ENCODE measurements around the gene HMMR. TPM values are rescaled to one million over a fixed set of nuclear protein-coding genes. Genes with fewer than 3 reads are reported as not detected.
A peak's percentile ranks its signal among the peaks of the same experiment; 100 is the strongest.

HMMR gene
- total RNA-seq, 1 experiment from 2014 or later = 74.6 TPM

DNA sequence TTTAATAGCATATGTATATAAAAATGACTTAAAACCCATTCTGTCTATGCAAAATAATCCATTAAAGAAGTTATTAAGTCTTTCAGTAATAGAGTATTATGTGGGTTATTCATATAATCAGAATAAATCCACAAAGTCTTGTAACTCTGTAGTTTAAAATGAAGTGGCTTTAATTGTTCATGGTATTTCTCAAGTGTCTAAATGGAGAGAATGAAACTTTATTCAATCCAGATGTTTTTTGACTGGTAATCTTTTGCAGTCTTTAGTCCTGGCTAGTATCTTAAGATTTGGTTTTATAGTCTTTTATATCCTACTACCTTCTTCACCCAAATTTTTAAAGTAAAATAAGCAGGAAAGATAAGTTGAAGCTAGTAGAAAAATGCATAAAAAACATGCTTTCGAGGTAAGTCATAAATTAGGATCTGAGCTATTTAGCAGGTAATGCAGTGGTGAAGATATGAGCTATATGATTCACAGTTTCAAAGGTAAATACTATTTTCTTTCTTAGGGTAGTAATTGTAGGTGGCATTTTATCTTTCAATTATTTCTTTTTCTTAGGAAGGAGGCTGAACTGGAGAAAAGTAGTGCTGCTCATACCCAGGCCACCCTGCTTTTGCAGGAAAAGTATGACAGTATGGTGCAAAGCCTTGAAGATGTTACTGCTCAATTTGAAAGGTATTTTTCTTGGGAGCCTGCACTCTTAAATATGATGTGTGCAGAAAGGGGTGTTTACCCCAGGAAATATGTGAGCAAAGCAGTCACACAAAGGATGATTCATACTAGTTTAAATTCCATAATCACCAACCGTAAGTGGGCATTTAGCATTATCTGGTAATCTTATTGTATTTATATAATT, 17.9 kb downstream of the HMMR start:
- H3K27ac ChIP-seq (ENCODE audit: low read length) = peak overlapping the region; percentile 63
- CTCF ChIA-PET = no interaction called here
- peaks cover 69% of the 10 kb centered on the region for H3K36me3 ChIP-seq (ENCODE audit: low read depth, low read length)
- peak overlapping the region; percentile 41 for H3K4me2 ChIP-seq (ENCODE audit: low read length)
- no peak for TF ChIP-seq EZH2 (IDR thresholded peaks at IDR 0.05; ENCODE audit: low read length, unreplicated experiment)
- TF ChIP-seq, protein P1, sequence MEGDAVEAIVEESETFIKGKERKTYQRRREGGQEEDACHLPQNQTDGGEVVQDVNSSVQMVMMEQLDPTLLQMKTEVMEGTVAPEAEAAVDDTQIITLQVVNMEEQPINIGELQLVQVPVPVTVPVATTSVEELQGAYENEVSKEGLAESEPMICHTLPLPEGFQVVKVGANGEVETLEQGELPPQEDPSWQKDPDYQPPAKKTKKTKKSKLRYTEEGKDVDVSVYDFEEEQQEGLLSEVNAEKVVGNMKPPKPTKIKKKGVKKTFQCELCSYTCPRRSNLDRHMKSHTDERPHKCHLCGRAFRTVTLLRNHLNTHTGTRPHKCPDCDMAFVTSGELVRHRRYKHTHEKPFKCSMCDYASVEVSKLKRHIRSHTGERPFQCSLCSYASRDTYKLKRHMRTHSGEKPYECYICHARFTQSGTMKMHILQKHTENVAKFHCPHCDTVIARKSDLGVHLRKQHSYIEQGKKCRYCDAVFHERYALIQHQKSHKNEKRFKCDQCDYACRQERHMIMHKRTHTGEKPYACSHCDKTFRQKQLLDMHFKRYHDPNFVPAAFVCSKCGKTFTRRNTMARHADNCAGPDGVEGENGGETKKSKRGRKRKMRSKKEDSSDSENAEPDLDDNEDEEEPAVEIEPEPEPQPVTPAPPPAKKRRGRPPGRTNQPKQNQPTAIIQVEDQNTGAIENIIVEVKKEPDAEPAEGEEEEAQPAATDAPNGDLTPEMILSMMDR (conservative IDR thresholded peaks at IDR 0.05; ENCODE audit: low read depth, low read length) = no peak
- no peak for TF ChIP-seq EZH2phosphoT487 (IDR thresholded peaks at IDR 0.05; ENCODE audit: borderline replicate concordance, low read length)
- no peaks in the 10 kb centered on the region for H3F3A ChIP-seq (ENCODE audit: low read length, unreplicated experiment)
- H3K9me3 ChIP-seq (ENCODE audit: low read length) = no peaks in the 10 kb centered on the region
- DNase-seq = peak; percentile 58
- no peaks in the 10 kb centered on the region for H4K20me1 ChIP-seq (ENCODE audit: low read length)
- no peaks in the 10 kb centered on the region for H3K27me3 ChIP-seq (ENCODE audit: low read length)
- POLR2A ChIA-PET (ENCODE audit: unreplicated experiment) = interaction anchor here (0.6 to 0.7 kb wide), 2 partner anchors 17 to 27 kb away, joined by 3 to 5 read pairs; no protein-coding TSS in a partner anchor
- 0 out of 2 replicates have a peak overlapping the region, but pooled peaks have one; percentile 9 for H3K4me3 ChIP-seq (ENCODE audit: low read length)
- H3K9me2 ChIP-seq (replicated peaks; ENCODE audit: low read length) = no peaks in the 10 kb centered on the region
- H3K9ac ChIP-seq (ENCODE audit: low read length) = no peak overlapping the region
- H3K4me1 ChIP-seq (ENCODE audit: insufficient read depth, low read length) = peaks cover 24% of the 10 kb centered on the region
- ATAC-seq = peak; percentile 93
- no peaks in the 10 kb centered on the region for H3K79me2 ChIP-seq (ENCODE audit: low read length)
- peak overlapping the region; percentile 22; the same call in 1 of the 2 replicates for H2AFZ ChIP-seq (ENCODE audit: low read length)
- intact Hi-C loops (cut with micrococcal nuclease) = loop anchor here (1.0 kb wide), 1 partner anchor 25 kb away; no protein-coding TSS in a partner anchor
- BruUV-seq (replicated peaks) = no TSS peak

DNA sequence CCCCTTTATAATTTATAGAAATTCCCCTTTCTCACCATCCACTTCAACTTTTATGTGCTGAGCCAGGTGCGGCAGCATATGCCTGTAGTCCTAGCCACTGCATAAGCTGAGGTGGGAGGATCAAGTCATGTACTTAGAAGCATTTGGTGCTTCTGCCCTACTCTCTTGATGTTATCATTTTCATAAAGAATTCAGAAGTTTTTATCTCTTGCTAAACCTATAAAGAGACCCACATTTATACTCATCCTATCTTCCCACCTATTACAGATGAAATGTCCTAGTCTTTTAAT, 18.5 kb downstream of the HMMR start:
- H3K4me2 ChIP-seq (ENCODE audit: low read length) = peak overlapping the region; percentile 41
- CTCF ChIA-PET = no interaction called here
- peak; percentile 75 for ATAC-seq

More for the DNA sequence above, 18.5 kb downstream of the HMMR start:
- intact Hi-C loops (cut with micrococcal nuclease) = loop anchor here (1.0 kb wide), 1 partner anchor 24 kb away; no protein-coding TSS in a partner anchor
- no TSS peak for BruUV-seq (replicated peaks)
- 0 out of 2 replicates have a peak overlapping the region, but pooled peaks have one; percentile 2 for H3K9ac ChIP-seq (ENCODE audit: low read length)
- no peaks in the 10 kb centered on the region for H3F3A ChIP-seq (ENCODE audit: low read length, unreplicated experiment)
- peaks cover 70% of the 10 kb centered on the region for H3K36me3 ChIP-seq (ENCODE audit: low read depth, low read length)
- no peaks in the 10 kb centered on the region for H3K27me3 ChIP-seq (ENCODE audit: low read length)
- H4K20me1 ChIP-seq (ENCODE audit: low read length) = no peaks in the 10 kb centered on the region
- H3K9me2 ChIP-seq (replicated peaks; ENCODE audit: low read length) = no peaks in the 10 kb centered on the region
- DNase-seq = no peak
- H3K27ac ChIP-seq (ENCODE audit: low read length) = peak overlapping the region; percentile 63
- H2AFZ ChIP-seq (ENCODE audit: low read length) = peak overlapping the region; percentile 22; the same call in 1 of the 2 replicates
- POLR2A ChIA-PET (ENCODE audit: unreplicated experiment) = interaction anchor here (0.7 kb wide), 1 partner anchor 27 kb away, joined by 5 read pairs; no protein-coding TSS in a partner anchor
- TF ChIP-seq, protein P1 (conservative IDR thresholded peaks at IDR 0.05; ENCODE audit: low read depth, low read length) = no peak
- TF ChIP-seq EZH2phosphoT487 (IDR thresholded peaks at IDR 0.05; ENCODE audit: borderline replicate concordance, low read length) (no peak), EZH2 (IDR thresholded peaks at IDR 0.05; ENCODE audit: low read length, unreplicated experiment) (no peak)
- no peaks in the 10 kb centered on the region for H3K79me2 ChIP-seq (ENCODE audit: low read length)
- no peak overlapping the region for H3K4me3 ChIP-seq (ENCODE audit: low read length)
- peaks cover 24% of the 10 kb centered on the region for H3K4me1 ChIP-seq (ENCODE audit: insufficient read depth, low read length)
- no peaks in the 10 kb centered on the region for H3K9me3 ChIP-seq (ENCODE audit: low read length)

Data from PC-3 (cell line).